Sigmoid colon (tissue), 7 donors: ENCODE data around the gene FAM98B. TPM values are rescaled to one million over a fixed set of nuclear protein-coding genes. Genes with fewer than 3 reads are reported as not detected.

ENCODE experiments used
- DNase-seq: peaks from one replicate; pipeline ENCODE4 v3.0.0-alpha.2; 2019
- H3K27ac ChIP-seq, 4 donors: fragments of 200-600 bp; sonication (generic); one replicate each; pipeline ENCODE4 v1.5.1; 2016 to 2019; ENCODE audit warnings: mild to moderate bottlenecking in 1 of 4
- H3K27me3 ChIP-seq, 3 donors: fragments of 200-600 bp; sonication (generic); one replicate each; pipeline ENCODE4 v1.5.1; 2019; ENCODE audit warnings: mild to moderate bottlenecking in 1 of 3
- H3K36me3 ChIP-seq, 4 donors: fragments of 200-600 bp; sonication (generic); one replicate each; pipeline ENCODE4 v1.5.1; 2016 to 2019
- H3K4me1 ChIP-seq, 4 donors: fragments of 200-600 bp; sonication (generic); one replicate each; pipeline ENCODE4 v1.5.1; 2017 to 2019
- H3K4me3 ChIP-seq, 4 donors: fragments of 200-600 bp; sonication (generic); one replicate each; pipeline ENCODE4 v1.5.1; 2017 to 2019; ENCODE audit warnings: mild to moderate bottlenecking in 2 of 4, moderate library complexity in 1 of 4
- H3K9me3 ChIP-seq, 4 donors: fragments of 200-600 bp in 3 of 4; sonication (generic) in 3 of 4; one replicate each; pipeline versions ENCODE4 v1.5.1 to v1.6.1; 2013 to 2019
- CTCF ChIP-seq, 4 experiments: fragments of 450-650 bp in 3 of 4; fragments of 200-600 bp in 1 of 4; IDR thresholded peaks; one replicate each; pipeline ENCODE4 v1.5.1; 2016 to 2019; ENCODE audit warnings: antibody characterized with exemption in 4 of 4, mild to moderate bottlenecking in 3 of 4, moderate library complexity in 2 of 4
- EP300 ChIP-seq, 4 donors: sonication (generic); formaldehyde crosslinking; IDR thresholded peaks; one replicate each; pipeline ENCODE4 v1.6.1; 2017; ENCODE audit warnings: antibody characterized with exemption in 4 of 4
- POLR2A ChIP-seq, 2 donors: fragments of 450-650 bp; IDR thresholded peaks; one replicate each; pipeline ENCODE4 v1.6.1; 2016; ENCODE audit warnings: antibody characterized with exemption in 2 of 2, mild to moderate bottlenecking in 2 of 2, moderate library complexity in 2 of 2
- POLR2AphosphoS5 ChIP-seq, 4 donors: sonication (generic); formaldehyde crosslinking; IDR thresholded peaks; one replicate each; pipeline ENCODE4 v1.6.1; 2017; ENCODE audit warnings: antibody characterized with exemption in 4 of 4
- WGBS, 2 donors: extraction: QIAGEN DNeasy Blood & Tissue Kit; methylation state at CpG; one replicate each; pipeline ENCODE4 v1.1.7; 2013; 5-methylcytosine and 5-hydroxymethylcytosine counted together
- intact Hi-C: fragments of 100-400 bp; cut with DNase I; formaldehyde crosslinking; loops from one replicate; pipeline ENCODE4 v1.15.1; 2023
- polyA plus RNA-seq, 3 donors: library from polyadenylated mRNA; stranded (reverse); fragments of 200-250 nt; gene quantifications; one replicate each; pipeline ENCODE4 v1.2.3, GENCODE V29; 2013
- total RNA-seq, 4 donors: library from RNA; depleted of rRNA; stranded (reverse); fragments of >200 nt; gene quantifications; one replicate each; pipeline ENCODE4 v1.1.0, GENCODE V29; 2016
- donor health status: healthy with polysubstance abuse.
- donor health status: Bipolar disorder and iron deficiency.
- donor health status: healthy.

Gene FAM98B
- total and polyA plus RNA-seq, 7 donors: 10.9 to 16.6 (median 12.5) TPM

- H3K4me1 ChIP-seq: no peaks in the 10 kb centered on the region
- no peak overlapping the region for H3K4me3 ChIP-seq
- H3K27me3 ChIP-seq: no peaks in the 10 kb centered on the region
- intact Hi-C loops: no loop called here
- H3K36me3 ChIP-seq: peaks cover 0 to 52% (median 2%) of the 10 kb centered on the region in 4 donors
- TF ChIP-seq EP300 (IDR thresholded peaks at IDR 0.05) (no peak), CTCF (IDR thresholded peaks at IDR 0.05) (no peak), POLR2AphosphoS5 (IDR thresholded peaks at IDR 0.05) (no peak), POLR2A (IDR thresholded peaks at IDR 0.05) (no peak)
- H3K9me3 ChIP-seq: no peaks in the 10 kb centered on the region
- WGBS, 2 donors: 93 to 96% methylated on average over 5 of the region's 5 CpGs
- H3K27ac ChIP-seq: no peak overlapping the region
- DNase-seq: no peak
Observed at GRCh38 chr15:38481113-38481512, 27.2 kb downstream of the FAM98B start.

- no peak for DNase-seq
- H3K27ac ChIP-seq: no peak overlapping the region
- H3K9me3 ChIP-seq: no peaks in the 10 kb centered on the region
- TF ChIP-seq EP300 (IDR thresholded peaks at IDR 0.05) (no peak), POLR2A (IDR thresholded peaks at IDR 0.05) (no peak), POLR2AphosphoS5 (IDR thresholded peaks at IDR 0.05) (no peak), CTCF (IDR thresholded peaks at IDR 0.05) (no peak)
- no peaks in the 10 kb centered on the region for H3K27me3 ChIP-seq
- intact Hi-C loops: no loop called here
- H3K4me3 ChIP-seq: no peak overlapping the region
- H3K36me3 ChIP-seq: peaks cover 0 to 46% (median 2%) of the 10 kb centered on the region in 4 donors
- no peaks in the 10 kb centered on the region for H3K4me1 ChIP-seq
- 57 to 80% methylated on average over 3 of the region's 3 CpGs for WGBS, 2 donors
Observed at GRCh38 chr15:38481761-38482160, 27.8 kb downstream of the FAM98B start.

- no peak overlapping the region for H3K27ac ChIP-seq
- no peak for DNase-seq
- no peaks in the 10 kb centered on the region for H3K4me1 ChIP-seq
- no peaks in the 10 kb centered on the region for H3K27me3 ChIP-seq
- no peaks in the 10 kb centered on the region for H3K9me3 ChIP-seq
- no peak overlapping the region for H3K4me3 ChIP-seq
- intact Hi-C loops: no loop called here
- peaks cover 0 to 47% (median 2%) of the 10 kb centered on the region in 4 donors for H3K36me3 ChIP-seq
- TF ChIP-seq EP300 (IDR thresholded peaks at IDR 0.05) (no peak), POLR2AphosphoS5 (IDR thresholded peaks at IDR 0.05) (no peak), POLR2A (IDR thresholded peaks at IDR 0.05) (no peak)
Observed at GRCh38 chr15:38482572-38482971, 28.6 kb downstream of the FAM98B start.

DNA sequence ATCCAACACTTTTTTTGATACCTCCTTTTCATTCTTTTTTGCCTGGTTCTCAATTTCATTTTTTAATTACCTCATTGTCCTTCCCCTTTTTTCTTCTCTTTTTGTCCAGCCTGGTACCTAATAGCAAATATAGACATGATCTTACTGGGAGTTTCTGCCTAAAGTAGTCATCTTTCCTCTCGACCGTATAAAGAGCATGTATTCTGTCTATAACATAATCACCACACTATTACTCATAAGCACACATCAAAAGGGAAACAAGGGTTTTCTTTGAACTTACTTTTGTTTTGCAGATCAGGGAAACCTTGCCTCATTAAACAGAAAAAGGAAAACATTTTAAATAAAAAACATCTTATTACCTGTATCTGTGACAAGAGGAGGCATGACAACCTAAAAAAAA lies 33.0 kb downstream of the FAM98B start:
- Histone ChIP-seq H3K36me3 (peaks cover 0 to 23% (median 0%) of the 10 kb centered on the region in 4 donors), H3K4me3 (no peak overlapping the region), H3K9me3 (no peaks in the 10 kb centered on the region), H3K4me1 (peaks cover 0 to 13% (median 10%) of the 10 kb centered on the region in 4 donors), H3K27ac (no peak overlapping the region), H3K27me3 (no peaks in the 10 kb centered on the region)
- 58 to 67% methylated on average over 2 of the region's 2 CpGs for WGBS, 2 donors
- intact Hi-C loops: no loop called here
- no peak for DNase-seq
- TF ChIP-seq POLR2AphosphoS5 (IDR thresholded peaks at IDR 0.05) (no peak), EP300 (IDR thresholded peaks at IDR 0.05) (no peak), CTCF (IDR thresholded peaks at IDR 0.05) (no peak), POLR2A (IDR thresholded peaks at IDR 0.05) (no peak)

- intact Hi-C loops: no loop called here
- Histone ChIP-seq H3K4me1 (peaks cover 0 to 13% (median 10%) of the 10 kb centered on the region in 4 donors), H3K27ac (no peak overlapping the region), H3K27me3 (no peaks in the 10 kb centered on the region), H3K9me3 (no peaks in the 10 kb centered on the region), H3K4me3 (no peak overlapping the region), H3K36me3 (peaks cover 0 to 19% (median 0%) of the 10 kb centered on the region in 4 donors)
- DNase-seq: no peak
- 94% methylated on average over 1 of the region's 1 CpG for WGBS, 2 donors
- TF ChIP-seq POLR2AphosphoS5 (IDR thresholded peaks at IDR 0.05): no peak
- TF ChIP-seq EP300 (IDR thresholded peaks at IDR 0.05): no peak
- TF ChIP-seq CTCF (IDR thresholded peaks at IDR 0.05): no peak
- no peak for TF ChIP-seq POLR2A (IDR thresholded peaks at IDR 0.05)
Observed at GRCh38 chr15:38487378-38487777, 33.5 kb downstream of the FAM98B start.
